HepG2 (cell line): ENCODE measurements around the gene KRCC1. TPM values are rescaled to one million over a fixed set of nuclear protein-coding genes. Genes with fewer than 3 reads are reported as not detected.

Source experiments
- ARID5B ChIP-seq: IDR thresholded peaks from 2 replicates; pipeline ENCODE4 v1.4.0; 2020; ENCODE audit warnings: mild to moderate bottlenecking, missing genetic modification reagents
- GZF1 ChIP-seq: sonication (generic); formaldehyde crosslinking; IDR thresholded peaks from 2 replicates; pipeline ENCODE4 v1.5.1; 2020; ENCODE audit warnings: mild to moderate bottlenecking, missing genetic modification reagents
- NFKBIZ ChIP-seq: IDR thresholded peaks from 2 replicates; pipeline ENCODE4 v1.6.1; 2018; ENCODE audit warnings: missing genetic modification reagents, missing compliant biosample characterization
- NR2F2 ChIP-seq: IDR thresholded peaks from 2 replicates; pipeline ENCODE4 v1.6.1; 2012; ENCODE audit warnings: low read depth, inconsistent platforms, borderline replicate concordance
- ONECUT2 ChIP-seq: sonication (generic); formaldehyde crosslinking; IDR thresholded peaks from 2 replicates; pipeline ENCODE4 v1.4.0; 2020; ENCODE audit warnings: missing genetic modification reagents
- RBM39 ChIP-seq: fragments of 200-400 bp; formaldehyde crosslinking; IDR thresholded peaks from one replicate; pipeline ENCODE4 v1.6.1; 2018; ENCODE audit warnings: antibody characterized with exemption, mild to moderate bottlenecking, low read depth, low read length; ENCODE audit not compliant: poor library complexity, severe bottlenecking
- ZNF143 ChIP-seq: sonication (generic); formaldehyde crosslinking; IDR thresholded peaks from 2 replicates; pipeline ENCODE4 v1.4.0; 2020; ENCODE audit warnings: missing genetic modification reagents
- ZNF207 ChIP-seq: fragments of 450-650 bp; IDR thresholded peaks from 2 replicates; pipeline ENCODE4 v1.6.1; 2016; ENCODE audit warnings: antibody characterized with exemption, borderline replicate concordance
- ZNF30 ChIP-seq: sonication (generic); formaldehyde crosslinking; IDR thresholded peaks from 2 replicates; pipeline ENCODE4 v1.5.0; 2020; ENCODE audit warnings: mild to moderate bottlenecking, missing genetic modification reagents
- ZNF430 ChIP-seq: sonication (generic); formaldehyde crosslinking; IDR thresholded peaks from 2 replicates; pipeline ENCODE4 v1.9.0; 2021; ENCODE audit warnings: mild to moderate bottlenecking, missing genetic modification reagents
- polyA plus RNA-seq, 8 experiments: library from polyadenylated mRNA; depleted of rRNA in 3 of 8; stranded (reverse) in 7 of 8; unstranded in 1 of 8; fragments of >200 nt; fragmentation: Illumina TruSeq in 4 of 8; extraction: Trizol in 4 of 8; gene quantifications; 2 replicates each; pipeline versions ENCODE4 v1.2.1 to v1.2.3, GENCODE V29; 2011 to 2016; ENCODE audit warnings: low read depth in 4 of 8, missing spikeins in 1 of 8, mixed read lengths in 1 of 8; ENCODE audit not compliant: insufficient read depth in 1 of 8
- total RNA-seq, 5 experiments: library from RNA; depleted of rRNA; stranded (reverse); fragments of >200 nt; fragmentation: Illumina TruSeq; extraction: Trizol; gene quantifications; 2 replicates each; pipeline ENCODE4 v1.2.3, GENCODE V29; 2016; ENCODE audit warnings: low read depth in 1 of 5
- TF ChIP-seq, protein P1 (sequence below): sonication (generic); formaldehyde crosslinking; IDR thresholded peaks from 2 replicates; pipeline ENCODE4 v1.5.1; 2020; ENCODE audit warnings: mild to moderate bottlenecking, missing genetic modification reagents, borderline replicate concordance
- TF ChIP-seq, protein P2 (sequence below): sonication (generic); formaldehyde crosslinking; IDR thresholded peaks from 2 replicates; pipeline ENCODE4 v1.4.0; 2020; ENCODE audit warnings: mild to moderate bottlenecking, missing genetic modification reagents

KRCC1 gene
- total and polyA plus RNA-seq, 2 of the 13 experiments (the other 11 are each of a cell fraction or from before 2014, with no cell fraction given): 6.5 to 7.7 TPM

DNA sequence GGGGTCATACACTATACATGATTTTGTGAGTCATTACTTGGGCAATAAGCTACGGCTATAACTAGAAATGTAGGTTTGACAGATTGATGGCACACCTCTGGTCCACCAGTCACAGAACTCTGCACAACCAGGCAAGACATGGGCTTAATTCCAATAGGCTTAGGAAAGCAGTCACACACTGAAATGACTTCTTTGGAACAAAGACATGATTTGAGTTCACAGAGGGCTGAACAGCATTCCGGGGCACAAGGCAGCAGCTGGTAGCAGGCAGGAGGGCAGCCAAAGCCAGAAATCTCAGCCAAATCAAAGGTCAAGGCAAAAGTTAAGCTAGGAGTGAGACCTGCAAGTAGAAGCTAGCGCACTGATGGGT is 44.9 kb upstream of the KRCC1 start (continued):
- TF ChIP-seq, protein P1, sequence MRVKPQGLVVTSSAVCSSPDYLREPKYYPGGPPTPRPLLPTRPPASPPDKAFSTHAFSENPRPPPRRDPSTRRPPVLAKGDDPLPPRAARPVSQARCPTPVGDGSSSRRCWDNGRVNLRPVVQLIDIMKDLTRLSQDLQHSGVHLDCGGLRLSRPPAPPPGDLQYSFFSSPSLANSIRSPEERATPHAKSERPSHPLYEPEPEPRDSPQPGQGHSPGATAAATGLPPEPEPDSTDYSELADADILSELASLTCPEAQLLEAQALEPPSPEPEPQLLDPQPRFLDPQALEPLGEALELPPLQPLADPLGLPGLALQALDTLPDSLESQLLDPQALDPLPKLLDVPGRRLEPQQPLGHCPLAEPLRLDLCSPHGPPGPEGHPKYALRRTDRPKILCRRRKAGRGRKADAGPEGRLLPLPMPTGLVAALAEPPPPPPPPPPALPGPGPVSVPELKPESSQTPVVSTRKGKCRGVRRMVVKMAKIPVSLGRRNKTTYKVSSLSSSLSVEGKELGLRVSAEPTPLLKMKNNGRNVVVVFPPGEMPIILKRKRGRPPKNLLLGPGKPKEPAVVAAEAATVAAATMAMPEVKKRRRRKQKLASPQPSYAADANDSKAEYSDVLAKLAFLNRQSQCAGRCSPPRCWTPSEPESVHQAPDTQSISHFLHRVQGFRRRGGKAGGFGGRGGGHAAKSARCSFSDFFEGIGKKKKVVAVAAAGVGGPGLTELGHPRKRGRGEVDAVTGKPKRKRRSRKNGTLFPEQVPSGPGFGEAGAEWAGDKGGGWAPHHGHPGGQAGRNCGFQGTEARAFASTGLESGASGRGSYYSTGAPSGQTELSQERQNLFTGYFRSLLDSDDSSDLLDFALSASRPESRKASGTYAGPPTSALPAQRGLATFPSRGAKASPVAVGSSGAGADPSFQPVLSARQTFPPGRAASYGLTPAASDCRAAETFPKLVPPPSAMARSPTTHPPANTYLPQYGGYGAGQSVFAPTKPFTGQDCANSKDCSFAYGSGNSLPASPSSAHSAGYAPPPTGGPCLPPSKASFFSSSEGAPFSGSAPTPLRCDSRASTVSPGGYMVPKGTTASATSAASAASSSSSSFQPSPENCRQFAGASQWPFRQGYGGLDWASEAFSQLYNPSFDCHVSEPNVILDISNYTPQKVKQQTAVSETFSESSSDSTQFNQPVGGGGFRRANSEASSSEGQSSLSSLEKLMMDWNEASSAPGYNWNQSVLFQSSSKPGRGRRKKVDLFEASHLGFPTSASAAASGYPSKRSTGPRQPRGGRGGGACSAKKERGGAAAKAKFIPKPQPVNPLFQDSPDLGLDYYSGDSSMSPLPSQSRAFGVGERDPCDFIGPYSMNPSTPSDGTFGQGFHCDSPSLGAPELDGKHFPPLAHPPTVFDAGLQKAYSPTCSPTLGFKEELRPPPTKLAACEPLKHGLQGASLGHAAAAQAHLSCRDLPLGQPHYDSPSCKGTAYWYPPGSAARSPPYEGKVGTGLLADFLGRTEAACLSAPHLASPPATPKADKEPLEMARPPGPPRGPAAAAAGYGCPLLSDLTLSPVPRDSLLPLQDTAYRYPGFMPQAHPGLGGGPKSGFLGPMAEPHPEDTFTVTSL (CRISPR knock-in tag): no peak
- TF ChIP-seq, protein P2, sequence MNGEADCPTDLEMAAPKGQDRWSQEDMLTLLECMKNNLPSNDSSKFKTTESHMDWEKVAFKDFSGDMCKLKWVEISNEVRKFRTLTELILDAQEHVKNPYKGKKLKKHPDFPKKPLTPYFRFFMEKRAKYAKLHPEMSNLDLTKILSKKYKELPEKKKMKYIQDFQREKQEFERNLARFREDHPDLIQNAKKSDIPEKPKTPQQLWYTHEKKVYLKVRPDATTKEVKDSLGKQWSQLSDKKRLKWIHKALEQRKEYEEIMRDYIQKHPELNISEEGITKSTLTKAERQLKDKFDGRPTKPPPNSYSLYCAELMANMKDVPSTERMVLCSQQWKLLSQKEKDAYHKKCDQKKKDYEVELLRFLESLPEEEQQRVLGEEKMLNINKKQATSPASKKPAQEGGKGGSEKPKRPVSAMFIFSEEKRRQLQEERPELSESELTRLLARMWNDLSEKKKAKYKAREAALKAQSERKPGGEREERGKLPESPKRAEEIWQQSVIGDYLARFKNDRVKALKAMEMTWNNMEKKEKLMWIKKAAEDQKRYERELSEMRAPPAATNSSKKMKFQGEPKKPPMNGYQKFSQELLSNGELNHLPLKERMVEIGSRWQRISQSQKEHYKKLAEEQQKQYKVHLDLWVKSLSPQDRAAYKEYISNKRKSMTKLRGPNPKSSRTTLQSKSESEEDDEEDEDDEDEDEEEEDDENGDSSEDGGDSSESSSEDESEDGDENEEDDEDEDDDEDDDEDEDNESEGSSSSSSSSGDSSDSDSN: no peak
- TF ChIP-seq NFKBIZ (no peak), ONECUT2 (CRISPR knock-in tag) (no peak), ZNF430 (no peak), RBM39 (no peak), ARID5B (CRISPR knock-in tag) (no peak), ZNF30 (CRISPR knock-in tag) (no peak), NR2F2 (no peak), GZF1 (CRISPR knock-in tag) (no peak), ZNF207 (no peak), ZNF143 (CRISPR knock-in tag) (no peak)
